ENCODE measurements around the gene NFYC.

NFYC gene

GRCh38 chr1:40796939-40797667 is 105.6 kb downstream of the NFYC start:
- TF ChIP-seq CTCF (IDR thresholded peaks at IDR 0.05; ENCODE audit: low read depth, low read length), result no peak
- DNase-seq (ENCODE audit: extremely low read depth, low read depth), result no peak

GRCh38 chr1:40797668-40798010 is 106.1 kb downstream of the NFYC start:
- TF ChIP-seq CTCF (IDR thresholded peaks at IDR 0.05; ENCODE audit: low read depth, low read length), result no peak
- DNase-seq (ENCODE audit: extremely low read depth, low read depth), result no peak

- DNase-seq (ENCODE audit: extremely low read depth, low read depth), result no peak
- TF ChIP-seq CTCF (IDR thresholded peaks at IDR 0.05; ENCODE audit: low read depth, low read length), result no peak
Measured at GRCh38 chr1:40798366-40799281, 107.1 kb downstream of the NFYC start.

- no peak for TF ChIP-seq CTCF (IDR thresholded peaks at IDR 0.05; ENCODE audit: low read depth, low read length)
- DNase-seq (ENCODE audit: extremely low read depth, low read depth), result no peak
Measured at GRCh38 chr1:40799351-40799867, 107.9 kb downstream of the NFYC start.

- DNase-seq (ENCODE audit: extremely low read depth, low read depth), result no peak
- TF ChIP-seq CTCF (IDR thresholded peaks at IDR 0.05; ENCODE audit: low read depth, low read length), result no peak
Measured at GRCh38 chr1:40801742-40802077, 110.2 kb downstream of the NFYC start.

- no peak for TF ChIP-seq CTCF (IDR thresholded peaks at IDR 0.05; ENCODE audit: low read depth, low read length)
- DNase-seq (ENCODE audit: extremely low read depth, low read depth), result peak; percentile 35
Measured at GRCh38 chr1:40802078-40802741, 110.7 kb downstream of the NFYC start.
